Smooth muscle cell (in vitro differentiated cells): ENCODE data around the gene LRP11. TPM values are rescaled to one million over a fixed set of nuclear protein-coding genes. Genes with fewer than 3 reads are reported as not detected.
A peak's percentile ranks its signal among the peaks of the same experiment; 100 is the strongest.
"Not testable (repeated sequence)": the region's sequence is repeated elsewhere in the genome, so short reads cannot be mapped to it uniquely, and the experiment has no call there.

Experiments used
- DNase-seq: peaks from one replicate; lab custom pipeline; 2025; ENCODE audit not compliant: unreplicated experiment; lab: John Stamatoyannopoulos, UW
- H2AFZ ChIP-seq: fragments of 200-600 bp; sonication (generic); 2 replicates; pipeline ENCODE4 v1.6.0; 2016; ENCODE audit warnings: antibody characterized with exemption, low read depth, mild to moderate bottlenecking
- H3F3A ChIP-seq: fragments of 200-600 bp; sonication (generic); 2 replicates; pipeline ENCODE4 v1.6.0; 2017; ENCODE audit warnings: antibody characterized with exemption, low read depth
- H3K27ac ChIP-seq: fragments of 200-600 bp; sonication (generic); 2 replicates; pipeline ENCODE4 v1.5.1; 2016; ENCODE audit warnings: low read depth, mild to moderate bottlenecking
- H3K27me3 ChIP-seq: fragments of 200-600 bp; sonication (generic); 2 replicates; pipeline ENCODE4 v1.6.1; 2016; ENCODE audit warnings: low read depth, mild to moderate bottlenecking
- H3K36me3 ChIP-seq: fragments of 200-600 bp; sonication (generic); 2 replicates; pipeline ENCODE4 v1.5.1; 2016; ENCODE audit warnings: low read depth
- H3K4me1 ChIP-seq: fragments of 200-600 bp; sonication (generic); 2 replicates; pipeline ENCODE4 v1.5.1; 2016; ENCODE audit warnings: low read depth
- H3K4me2 ChIP-seq: fragments of 200-600 bp; sonication (generic); 2 replicates; pipeline ENCODE4 v1.6.0; 2016; ENCODE audit warnings: mild to moderate bottlenecking
- H3K4me3 ChIP-seq: fragments of 200-600 bp; sonication (generic); 2 replicates; pipeline ENCODE4 v1.5.1; 2016; ENCODE audit warnings: mild to moderate bottlenecking
- H3K79me2 ChIP-seq: fragments of 200-600 bp; sonication (generic); 2 replicates; pipeline ENCODE4 v1.6.0; 2016; ENCODE audit warnings: low read depth, mild to moderate bottlenecking
- H3K9ac ChIP-seq: fragments of 200-600 bp; sonication (generic); 2 replicates; pipeline ENCODE4 v1.6.0; 2016; ENCODE audit warnings: low read depth
- H3K9me3 ChIP-seq: fragments of 200-600 bp; sonication (generic); replicated peaks from 2 replicates; pipeline ENCODE4 v1.5.1; 2016; ENCODE audit warnings: low read depth
- H4K20me1 ChIP-seq: fragments of 200-600 bp; sonication (generic); 2 replicates; pipeline ENCODE4 v1.6.0; 2016; ENCODE audit warnings: low read depth
- CTCF ChIP-seq: fragments of 200-600 bp; sonication (generic); IDR thresholded peaks from 2 replicates; pipeline ENCODE4 v1.5.1; 2017; ENCODE audit warnings: borderline replicate concordance, mild to moderate bottlenecking, antibody characterized with exemption; ENCODE audit not compliant: insufficient read depth, poor library complexity, severe bottlenecking
- WGBS: methylation state at CpG from one replicate; pipeline ENCODE4 v1.1.7; 2016; ENCODE audit warnings: low lambda C conversion rate; 5-methylcytosine and 5-hydroxymethylcytosine counted together
- polyA plus RNA-seq: library from polyadenylated mRNA; unstranded; fragments of >200 nt; fragmentation: Nextera tagmentation; extraction: Ambion mirVana; gene quantifications from 2 replicates; pipeline ENCODE4 v1.2.1, GENCODE V29; 2016
- total RNA-seq: library from RNA; depleted of rRNA; stranded (reverse); fragments of >200 nt; gene quantifications from 2 replicates; pipeline ENCODE4 v1.2.3, GENCODE V29; 2014

LRP11 gene
- total and polyA plus RNA-seq, 2 experiments from 2014 or later = 69.5 to 75.3 TPM

GRCh38 chr6:149845549-149845948 is 18.6 kb downstream of the LRP11 start:
- Histone ChIP-seq H3K4me2 (no peak overlapping the region), H3K4me1 (peaks cover 9% of the 10 kb centered on the region), H4K20me1 (peaks cover 16% of the 10 kb centered on the region), H3K36me3 (no peaks in the 10 kb centered on the region), H3K9ac (no peak overlapping the region), H3K4me3 (no peak overlapping the region), H3K79me2 (no peaks in the 10 kb centered on the region), H3F3A (peaks cover 24% of the 10 kb centered on the region), H3K27ac (peak overlapping the region; percentile 83), H2AFZ (no peak overlapping the region), H3K27me3 (no peaks in the 10 kb centered on the region), H3K9me3 (no peaks in the 10 kb centered on the region)
- DNase-seq = no peak
- WGBS = 59% methylated on average over 3 of the region's 3 CpGs
- no peak for TF ChIP-seq CTCF

GRCh38 chr6:149844480-149844879 is 19.7 kb downstream of the LRP11 start:
- DNase-seq = no peak
- H3K9ac ChIP-seq = no peak overlapping the region
- H3K4me1 ChIP-seq = peaks cover 9% of the 10 kb centered on the region
- no peak overlapping the region for H2AFZ ChIP-seq
- WGBS = 89% methylated on average over 2 of the region's 2 CpGs
- peak overlapping the region; percentile 53 for H3K27ac ChIP-seq
- peak overlapping the region; percentile 60 for H3K4me2 ChIP-seq
- peaks cover 16% of the 10 kb centered on the region for H4K20me1 ChIP-seq
- no peaks in the 10 kb centered on the region for H3K36me3 ChIP-seq
- no peaks in the 10 kb centered on the region for H3K27me3 ChIP-seq
- peaks cover 24% of the 10 kb centered on the region for H3F3A ChIP-seq
- H3K79me2 ChIP-seq = no peaks in the 10 kb centered on the region
- no peak overlapping the region for H3K4me3 ChIP-seq
- no peaks in the 10 kb centered on the region for H3K9me3 ChIP-seq
- no peak for TF ChIP-seq CTCF

- H3K79me2 ChIP-seq, H3K27me3 ChIP-seq, H2AFZ ChIP-seq, H3K36me3 ChIP-seq, DNase-seq, H3K4me1 ChIP-seq, H3K9ac ChIP-seq, H3K4me3 ChIP-seq, H3K9me3 ChIP-seq: not testable (repeated sequence)
- 89% methylated on average over 4 of the region's 4 CpGs for WGBS
- peaks cover 24% of the 10 kb centered on the region for H3F3A ChIP-seq
- peak overlapping the region; percentile 60 for H3K4me2 ChIP-seq
- H3K27ac ChIP-seq = peak overlapping the region; percentile 53
- peaks cover 16% of the 10 kb centered on the region for H4K20me1 ChIP-seq
These were observed 20.1 kb downstream of the LRP11 start for GRCh38 chr6:149844036-149844435.

DNA sequence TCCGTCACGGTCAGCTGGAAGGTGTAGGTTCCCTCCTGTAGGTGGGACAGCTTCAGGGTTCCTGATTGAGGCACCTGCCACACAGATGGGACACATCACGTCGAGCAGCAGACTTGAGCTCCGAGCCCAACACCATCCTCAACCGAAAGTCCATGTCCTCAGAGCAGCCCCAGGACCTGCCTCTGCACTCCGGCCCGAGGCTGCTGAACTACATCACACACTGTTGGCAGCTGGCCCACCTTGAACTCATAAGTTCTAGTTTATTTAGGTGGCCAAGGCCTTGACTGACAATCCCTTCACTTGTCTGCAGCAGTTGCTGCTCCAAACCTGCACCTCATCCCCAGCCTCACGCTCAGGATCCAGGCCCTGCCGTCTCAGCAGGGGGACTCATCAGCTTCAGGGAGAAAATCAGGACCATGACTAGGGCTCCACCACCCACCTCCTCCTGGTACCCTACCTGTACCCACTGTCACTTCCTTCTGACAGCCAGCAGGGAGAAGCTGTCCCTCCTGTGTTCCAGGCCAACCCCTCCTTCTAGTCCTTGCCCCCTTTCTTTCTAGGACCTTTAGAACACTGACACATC is 21.0 kb downstream of the LRP11 start:
- Histone ChIP-seq H3K27me3 (no peaks in the 10 kb centered on the region), H3K4me1 (peaks cover 9% of the 10 kb centered on the region), H3K9me3 (no peaks in the 10 kb centered on the region), H3K79me2 (no peaks in the 10 kb centered on the region), H3K9ac (no peak overlapping the region), H4K20me1 (peaks cover 16% of the 10 kb centered on the region), H3F3A (peaks cover 16% of the 10 kb centered on the region), H3K4me3 (no peak overlapping the region), H3K27ac (no peak overlapping the region), H2AFZ (no peak overlapping the region), H3K4me2 (no peak overlapping the region), H3K36me3 (no peaks in the 10 kb centered on the region)
- no peak for DNase-seq
- TF ChIP-seq CTCF = no peak
- whole genome bisulfite sequencing = 93% methylated on average over 10 of the region's 10 CpGs
